Measurements from ENCODE around the gene CRABP2. TPM values are rescaled to one million over a fixed set of nuclear protein-coding genes. Genes with fewer than 3 reads are reported as not detected.
A peak's percentile ranks its signal among the peaks of the same experiment; 100 is the strongest.

The CRABP2 gene
- total and polyA plus RNA-seq, 12 donors: 3.1 to 17.8 (median 7.2) TPM

- no peak for TF ChIP-seq POLR2A (IDR thresholded peaks at IDR 0.05)
- TF ChIP-seq, protein P1, sequence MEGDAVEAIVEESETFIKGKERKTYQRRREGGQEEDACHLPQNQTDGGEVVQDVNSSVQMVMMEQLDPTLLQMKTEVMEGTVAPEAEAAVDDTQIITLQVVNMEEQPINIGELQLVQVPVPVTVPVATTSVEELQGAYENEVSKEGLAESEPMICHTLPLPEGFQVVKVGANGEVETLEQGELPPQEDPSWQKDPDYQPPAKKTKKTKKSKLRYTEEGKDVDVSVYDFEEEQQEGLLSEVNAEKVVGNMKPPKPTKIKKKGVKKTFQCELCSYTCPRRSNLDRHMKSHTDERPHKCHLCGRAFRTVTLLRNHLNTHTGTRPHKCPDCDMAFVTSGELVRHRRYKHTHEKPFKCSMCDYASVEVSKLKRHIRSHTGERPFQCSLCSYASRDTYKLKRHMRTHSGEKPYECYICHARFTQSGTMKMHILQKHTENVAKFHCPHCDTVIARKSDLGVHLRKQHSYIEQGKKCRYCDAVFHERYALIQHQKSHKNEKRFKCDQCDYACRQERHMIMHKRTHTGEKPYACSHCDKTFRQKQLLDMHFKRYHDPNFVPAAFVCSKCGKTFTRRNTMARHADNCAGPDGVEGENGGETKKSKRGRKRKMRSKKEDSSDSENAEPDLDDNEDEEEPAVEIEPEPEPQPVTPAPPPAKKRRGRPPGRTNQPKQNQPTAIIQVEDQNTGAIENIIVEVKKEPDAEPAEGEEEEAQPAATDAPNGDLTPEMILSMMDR (IDR thresholded peaks at IDR 0.05): no peak
- H3K27ac ChIP-seq: peak overlapping the region in 2 of 5 donors; percentile 63 to 69
- no peaks in the 10 kb centered on the region for H3K9me3 ChIP-seq (replicated peaks in 1 of 3)
- no peak overlapping the region for H3K4me3 ChIP-seq
- no peaks in the 10 kb centered on the region for H3K36me3 ChIP-seq (replicated peaks in 1 of 2)
- no peaks in the 10 kb centered on the region for H3K27me3 ChIP-seq
- no peak for DNase-seq
- WGBS, 4 donors: 65 to 91% (median 87%) methylated on average over 5 to 9 of the region's 9 CpGs
- H3K4me1 ChIP-seq (replicated peaks in 1 of 2): peaks cover 7 to 36% of the 10 kb centered on the region in 2 donors
- intact Hi-C loops (cut with DNase I): no loop called here
Observed at GRCh38 chr1:156667968-156668709, 37.2 kb downstream of the CRABP2 start.

DNA sequence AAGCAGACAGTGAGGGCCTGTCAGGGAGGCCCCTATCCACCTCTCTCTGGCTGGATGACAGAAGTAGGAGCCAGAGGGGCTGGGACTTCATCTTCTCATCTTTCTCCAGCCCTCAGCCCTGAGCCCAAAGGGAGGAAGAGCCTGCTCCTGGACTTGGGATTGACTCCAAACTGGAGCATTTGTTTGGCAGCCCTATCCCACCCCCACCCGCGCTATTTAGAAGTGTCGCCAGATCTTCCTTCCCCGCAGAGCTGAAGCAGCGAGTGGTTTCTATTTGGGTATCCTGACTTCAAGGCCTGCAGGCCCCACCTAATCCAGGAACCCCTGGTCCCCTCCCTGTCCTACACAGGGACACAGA is 37.8 kb downstream of the CRABP2 start:
- Histone ChIP-seq H3K4me3 (no peak overlapping the region), H3K27me3 (no peaks in the 10 kb centered on the region), H3K27ac (peak overlapping the region in 2 of 5 donors; percentile 63 to 69), H3K9me3 (replicated peaks in 1 of 3) (no peaks in the 10 kb centered on the region), H3K4me1 (replicated peaks in 1 of 2) (peaks cover 7 to 41% of the 10 kb centered on the region in 2 donors), H3K36me3 (replicated peaks in 1 of 2) (no peaks in the 10 kb centered on the region)
- no peak for DNase-seq
- 49 to 97% (median 73%) methylated on average over 4 to 5 of the region's 5 CpGs for WGBS, 4 donors
- intact Hi-C loops (cut with DNase I): no loop called here
- no peak for TF ChIP-seq POLR2A (IDR thresholded peaks at IDR 0.05)
- TF ChIP-seq, protein P1 (IDR thresholded peaks at IDR 0.05): no peak

GRCh38 chr1:156666862-156667609 is 38.3 kb downstream of the CRABP2 start:
- no peaks in the 10 kb centered on the region for H3K27me3 ChIP-seq
- no peaks in the 10 kb centered on the region for H3K36me3 ChIP-seq (replicated peaks in 1 of 2)
- no peak overlapping the region for H3K4me3 ChIP-seq
- no peaks in the 10 kb centered on the region for H3K9me3 ChIP-seq (replicated peaks in 1 of 3)
- peak overlapping the region in 2 of 5 donors; percentile 63 to 69 for H3K27ac ChIP-seq
- peaks cover 7 to 47% of the 10 kb centered on the region in 2 donors for H3K4me1 ChIP-seq (replicated peaks in 1 of 2)
- 83 to 93% (median 88%) methylated on average over 7 to 9 of the region's 9 CpGs for WGBS, 4 donors
- DNase-seq: no peak
- TF ChIP-seq POLR2A (IDR thresholded peaks at IDR 0.05): no peak
- TF ChIP-seq, protein P1 (IDR thresholded peaks at IDR 0.05): no peak
- intact Hi-C loops (cut with DNase I): no loop called here

DNA sequence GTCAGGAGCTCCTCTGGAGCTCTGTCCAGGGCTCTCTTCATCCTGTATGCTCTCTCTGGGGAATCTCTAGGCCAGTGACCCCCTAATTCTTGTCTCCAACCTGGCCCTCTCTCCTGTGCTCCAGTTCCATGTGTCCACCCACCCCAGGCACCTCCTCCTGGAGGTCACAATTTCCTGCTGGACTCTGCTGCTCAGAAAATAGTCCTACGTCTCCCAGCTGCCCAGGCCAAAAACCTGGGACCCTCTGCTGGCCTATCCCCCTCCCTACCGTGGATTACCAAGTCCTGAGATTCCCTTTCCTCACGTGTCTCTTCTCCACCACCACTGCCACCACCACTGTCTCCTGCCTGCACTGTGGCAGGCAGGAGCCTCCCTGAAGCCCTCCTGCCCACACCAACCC is 39.8 kb downstream of the CRABP2 start:
- Histone ChIP-seq H3K4me1 (replicated peaks in 1 of 2) (peaks cover 19 to 60% of the 10 kb centered on the region in 2 donors), H3K4me3 (no peak overlapping the region), H3K27ac (peak overlapping the region in 4 of 5 donors; percentile 13 to 93 (median 46)), H3K27me3 (no peaks in the 10 kb centered on the region), H3K9me3 (replicated peaks in 1 of 3) (no peaks in the 10 kb centered on the region), H3K36me3 (replicated peaks in 1 of 2) (no peaks in the 10 kb centered on the region)
- 46 to 77% (median 71%) methylated on average over 3 of the region's 3 CpGs for WGBS, 4 donors
- intact Hi-C loops (cut with DNase I): no loop called here
- TF ChIP-seq, protein P1 (IDR thresholded peaks at IDR 0.05): no peak
- TF ChIP-seq POLR2A (IDR thresholded peaks at IDR 0.05): no peak
- no peak for DNase-seq

All from adrenal gland (tissue), 12 donors.